IPS-15b (cell line): ENCODE data around the gene TRPM3.

Source experiments
- H3K27me3 ChIP-seq: one replicate; pipeline ENCODE4 v1.6.1; 2013; ENCODE audit warnings: low read length; ENCODE audit not compliant: control insufficient read depth, insufficient read depth
- H3K36me3 ChIP-seq: one replicate; pipeline ENCODE4 v1.6.1; 2013; ENCODE audit warnings: low read length; ENCODE audit not compliant: control insufficient read depth, insufficient read depth
- H3K4me1 ChIP-seq: one replicate; pipeline ENCODE4 v1.6.1; 2013; ENCODE audit warnings: mild to moderate bottlenecking, low read length; ENCODE audit not compliant: control insufficient read depth, insufficient read depth
- H3K4me3 ChIP-seq: one replicate; pipeline ENCODE4 v1.5.1; 2013; ENCODE audit warnings: low read depth, low read length
- H3K9ac ChIP-seq: one replicate; pipeline ENCODE4 v1.6.1; 2013; ENCODE audit warnings: low read depth, mild to moderate bottlenecking, low read length
- H3K9me3 ChIP-seq: one replicate; pipeline ENCODE4 v1.6.1; 2013; ENCODE audit warnings: mild to moderate bottlenecking, low read length; ENCODE audit not compliant: control insufficient read depth, insufficient read depth

The TRPM3 gene

DNA sequence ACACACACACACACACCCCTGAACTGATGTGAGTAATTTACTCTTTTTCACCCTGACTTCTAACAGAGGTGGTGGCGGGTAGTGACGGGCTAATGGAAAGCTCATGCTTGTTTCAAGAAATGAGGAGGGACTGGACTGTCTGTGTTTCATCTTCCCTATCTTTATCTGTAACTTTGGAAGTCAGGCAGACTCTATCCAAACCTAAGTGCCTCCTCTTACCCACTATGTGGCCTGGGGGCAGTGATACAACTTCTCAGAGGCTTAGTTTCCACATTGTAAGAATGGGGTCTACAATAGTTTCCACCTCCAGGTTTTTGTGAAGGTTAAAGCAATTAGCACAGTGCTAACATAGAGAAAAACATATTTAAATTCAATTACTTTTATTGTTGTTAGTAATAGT is 5.9 kb upstream of the TRPM3 start:
- H3K9ac ChIP-seq, result no peak overlapping the region
- peaks cover 12% of the 10 kb centered on the region for H3K4me1 ChIP-seq
- H3K36me3 ChIP-seq, result no peaks in the 10 kb centered on the region
- H3K4me3 ChIP-seq, result no peak overlapping the region
- H3K9me3 ChIP-seq, result no peaks in the 10 kb centered on the region
- no peaks in the 10 kb centered on the region for H3K27me3 ChIP-seq

DNA sequence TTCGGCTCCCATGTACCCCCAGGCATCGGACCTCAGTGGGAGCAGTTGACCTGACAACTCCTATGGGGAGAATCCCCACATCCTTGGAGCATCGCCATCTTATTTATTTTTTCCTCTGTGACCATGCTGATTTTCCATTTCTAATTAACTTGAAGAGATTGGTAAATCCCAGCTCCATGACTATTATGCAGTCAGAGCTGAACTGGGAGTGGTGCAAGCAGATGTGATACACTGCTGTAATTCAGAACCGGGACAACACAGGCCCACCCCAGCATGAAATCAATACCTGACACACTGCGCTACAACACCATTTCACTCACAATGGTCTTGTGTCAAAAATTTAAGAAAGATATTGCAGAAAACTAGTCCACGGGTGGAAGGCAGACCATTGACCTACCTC is 1.0 kb upstream of the TRPM3 start:
- Histone ChIP-seq H3K4me1 (peaks cover 36% of the 10 kb centered on the region), H3K9ac (no peak overlapping the region), H3K9me3 (no peaks in the 10 kb centered on the region), H3K27me3 (no peaks in the 10 kb centered on the region), H3K36me3 (no peaks in the 10 kb centered on the region), H3K4me3 (peak overlapping the region; percentile 68)

DNA sequence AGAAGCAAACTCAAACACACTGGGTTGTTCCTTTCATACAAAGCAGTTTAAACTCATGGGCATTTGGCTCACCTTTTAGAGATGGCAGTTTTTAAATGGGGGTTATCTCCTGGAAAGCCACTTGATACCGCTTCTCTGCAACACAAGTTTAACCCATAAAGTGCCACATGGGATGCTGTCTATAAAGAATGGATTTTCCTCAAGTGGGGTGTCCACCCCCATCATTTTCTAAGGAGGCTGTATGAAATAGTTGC is 528 bp upstream of the TRPM3 start:
- no peak overlapping the region for H3K9ac ChIP-seq
- H3K9me3 ChIP-seq, result no peaks in the 10 kb centered on the region
- H3K4me3 ChIP-seq, result peak overlapping the region; percentile 68
- no peaks in the 10 kb centered on the region for H3K27me3 ChIP-seq
- H3K4me1 ChIP-seq, result peaks cover 39% of the 10 kb centered on the region
- H3K36me3 ChIP-seq, result no peaks in the 10 kb centered on the region

DNA sequence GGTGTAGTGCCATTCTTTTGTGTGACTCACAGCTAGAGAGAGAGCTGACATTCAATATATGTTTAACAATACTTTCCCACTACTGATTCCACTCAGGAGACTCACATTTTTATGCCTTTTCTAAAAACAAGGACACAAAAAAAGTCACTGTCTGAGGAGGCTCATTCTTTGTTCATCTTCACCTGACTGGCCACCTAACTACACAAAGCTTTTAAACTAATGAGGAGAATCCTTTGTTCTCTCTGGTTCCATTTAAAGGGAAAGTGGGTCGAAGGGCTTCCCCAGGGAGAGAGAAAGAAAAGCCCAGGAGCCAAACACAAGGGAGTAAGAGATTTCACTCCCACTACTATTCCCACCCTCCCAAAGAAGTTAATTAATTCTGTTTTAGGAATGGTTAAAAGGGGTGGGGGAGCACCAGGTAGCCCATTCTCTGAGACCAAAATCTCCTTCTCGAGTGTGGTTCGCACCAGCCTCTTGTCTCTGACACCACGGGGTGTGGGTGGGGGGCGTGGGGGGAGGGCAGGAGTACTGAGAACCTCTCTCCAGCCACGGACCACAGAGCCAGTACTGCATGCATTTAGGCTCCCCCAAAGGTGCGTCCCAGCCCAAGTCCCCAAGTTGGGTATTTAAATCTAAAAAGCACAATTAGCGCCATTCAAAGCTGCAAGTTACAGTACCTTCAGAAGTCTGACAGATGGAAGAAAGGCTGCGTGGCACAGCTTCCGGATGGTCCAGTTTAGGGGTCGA is 747 bp downstream of the TRPM3 start:
- Histone ChIP-seq H3K9me3 (no peaks in the 10 kb centered on the region), H3K4me1 (peaks cover 41% of the 10 kb centered on the region), H3K36me3 (no peaks in the 10 kb centered on the region), H3K27me3 (no peaks in the 10 kb centered on the region), H3K9ac (peak overlapping the region; percentile 51), H3K4me3 (peak overlapping the region; percentile 68)

DNA sequence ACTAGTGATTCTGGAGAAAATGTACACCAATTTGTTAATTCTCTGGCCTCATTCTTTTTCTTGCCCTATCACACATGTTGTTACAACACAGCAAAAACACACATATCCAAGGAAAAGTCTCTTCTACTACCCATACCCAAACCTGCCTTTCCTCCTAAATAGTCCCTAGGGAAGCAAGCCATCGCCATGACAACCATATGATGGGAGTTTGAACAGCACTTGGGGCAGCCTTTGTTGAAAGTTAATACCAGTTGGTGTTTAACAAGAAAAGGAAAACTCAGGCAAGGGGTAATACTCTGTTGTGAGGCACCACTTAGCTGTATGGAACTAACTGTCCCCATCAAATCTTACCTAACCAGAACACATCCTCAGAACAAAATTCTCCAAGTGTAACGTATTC is 1.7 kb downstream of the TRPM3 start:
- no peaks in the 10 kb centered on the region for H3K27me3 ChIP-seq
- peaks cover 50% of the 10 kb centered on the region for H3K4me1 ChIP-seq
- H3K36me3 ChIP-seq, result no peaks in the 10 kb centered on the region
- H3K4me3 ChIP-seq, result peak overlapping the region; percentile 68
- no peak overlapping the region for H3K9ac ChIP-seq
- H3K9me3 ChIP-seq, result no peaks in the 10 kb centered on the region

DNA sequence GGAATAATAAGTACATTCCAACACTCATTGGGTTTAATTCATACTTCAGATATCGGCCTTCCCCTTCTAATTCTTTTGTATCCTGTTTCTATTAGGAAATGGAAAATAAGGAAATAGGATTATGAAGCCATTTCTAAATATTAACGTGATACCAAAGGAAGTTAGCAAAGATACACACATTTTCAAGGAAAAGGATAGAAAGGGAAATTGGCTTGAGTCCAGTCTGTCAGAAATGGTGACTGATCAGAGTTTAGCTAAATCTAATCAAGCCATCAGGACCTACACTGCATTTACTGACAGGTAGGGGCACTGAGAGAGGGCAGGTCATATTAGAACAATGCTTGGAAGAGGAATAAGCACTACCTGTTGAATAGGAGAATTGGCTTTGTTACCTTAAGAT is 3.1 kb downstream of the TRPM3 start:
- H3K27me3 ChIP-seq, result no peaks in the 10 kb centered on the region
- H3K4me3 ChIP-seq, result no peak overlapping the region
- no peaks in the 10 kb centered on the region for H3K9me3 ChIP-seq
- no peak overlapping the region for H3K9ac ChIP-seq
- H3K4me1 ChIP-seq, result peaks cover 47% of the 10 kb centered on the region
- no peaks in the 10 kb centered on the region for H3K36me3 ChIP-seq

DNA sequence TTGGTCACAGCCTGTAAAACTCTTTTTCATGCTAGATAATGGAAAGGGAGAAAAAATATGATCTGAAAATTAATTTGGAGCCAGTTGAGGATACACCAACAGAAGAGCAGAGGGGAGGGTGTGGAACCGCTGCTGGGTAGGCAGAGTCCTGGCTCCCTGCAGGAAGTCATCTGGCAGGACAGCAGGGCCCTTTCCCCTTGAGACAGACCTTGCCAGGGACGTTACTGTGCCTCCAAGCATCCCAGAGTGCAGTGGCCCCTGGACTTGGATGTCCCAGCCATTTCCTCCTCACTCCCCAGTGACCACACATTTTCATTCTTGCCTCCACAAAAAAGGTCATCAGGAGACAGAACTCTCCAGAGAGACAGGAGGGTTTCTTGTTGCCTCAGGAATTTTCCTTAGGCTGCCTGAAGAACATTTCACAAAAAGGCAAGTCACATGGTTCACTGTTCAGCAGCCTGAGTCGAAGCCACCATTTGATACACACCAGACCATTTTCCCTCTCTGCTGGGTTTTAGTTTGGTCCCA is 5.9 kb downstream of the TRPM3 start:
- H3K9ac ChIP-seq, result no peak overlapping the region
- no peaks in the 10 kb centered on the region for H3K27me3 ChIP-seq
- H3K4me1 ChIP-seq, result peaks cover 35% of the 10 kb centered on the region
- H3K36me3 ChIP-seq, result no peaks in the 10 kb centered on the region
- no peak overlapping the region for H3K4me3 ChIP-seq
- no peaks in the 10 kb centered on the region for H3K9me3 ChIP-seq

DNA sequence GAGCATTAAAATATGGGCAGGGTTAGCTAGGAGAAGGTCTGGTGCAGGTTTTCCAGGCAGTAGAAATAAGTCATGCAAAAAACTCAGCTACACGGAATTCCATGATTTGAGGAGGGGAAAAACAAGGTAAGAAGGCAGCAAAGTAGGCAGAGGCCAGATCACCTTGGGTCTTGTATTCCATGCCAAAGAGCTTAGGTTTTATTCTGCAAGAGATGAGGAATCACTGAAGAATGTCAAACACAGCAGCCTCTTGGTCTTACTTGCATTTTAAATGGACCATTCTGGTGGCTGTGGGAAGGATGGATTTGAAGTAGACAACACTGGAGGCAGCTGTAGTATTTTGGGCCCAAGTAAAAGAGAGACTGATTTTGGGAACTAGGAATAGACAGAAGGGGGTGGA is 8.6 kb downstream of the TRPM3 start:
- no peaks in the 10 kb centered on the region for H3K9me3 ChIP-seq
- no peaks in the 10 kb centered on the region for H3K27me3 ChIP-seq
- peaks cover 16% of the 10 kb centered on the region for H3K4me1 ChIP-seq
- no peaks in the 10 kb centered on the region for H3K36me3 ChIP-seq
- no peak overlapping the region for H3K9ac ChIP-seq
- H3K4me3 ChIP-seq, result no peak overlapping the region

DNA sequence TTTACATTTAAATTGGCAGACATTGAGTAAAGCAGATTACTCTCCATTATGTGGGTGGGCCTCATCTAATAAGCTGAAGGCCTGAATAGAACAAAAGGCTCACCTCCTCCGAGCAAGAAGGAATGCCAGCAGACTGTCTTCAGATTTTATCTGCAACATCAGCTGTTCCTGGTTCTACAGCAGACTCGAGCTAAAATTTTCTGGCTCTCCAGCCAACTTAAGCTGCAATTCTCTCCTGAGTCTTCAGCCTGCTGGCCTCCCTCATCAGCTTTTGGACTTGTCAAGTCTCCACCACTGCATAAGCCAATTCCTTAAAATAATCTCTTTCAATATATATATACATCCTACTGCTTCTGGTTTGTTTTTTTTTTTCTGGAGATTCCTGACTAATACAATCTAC is 12.5 kb downstream of the TRPM3 start:
- Histone ChIP-seq H3K9ac (no peak overlapping the region), H3K4me3 (no peak overlapping the region), H3K9me3 (no peaks in the 10 kb centered on the region), H3K36me3 (no peaks in the 10 kb centered on the region), H3K27me3 (no peaks in the 10 kb centered on the region), H3K4me1 (no peaks in the 10 kb centered on the region)

DNA sequence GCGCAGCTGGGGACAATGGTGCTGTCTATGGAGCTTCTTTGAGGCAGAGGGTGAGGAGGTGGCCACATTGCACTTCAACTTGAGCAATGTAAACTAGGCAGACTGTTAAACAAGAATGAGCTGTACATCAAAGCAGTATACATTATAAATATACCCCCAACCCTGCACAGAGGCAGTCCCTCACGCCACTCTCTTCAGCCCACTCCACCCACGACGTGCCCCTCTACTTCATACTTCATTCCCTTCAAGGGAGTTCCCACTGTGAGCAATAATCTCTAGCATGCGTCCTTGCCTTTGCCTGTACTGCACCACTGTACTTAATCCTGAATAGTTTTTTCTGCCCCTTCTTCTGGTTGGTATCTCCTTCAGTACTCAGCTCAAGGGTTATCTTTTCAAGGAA is 14.4 kb downstream of the TRPM3 start:
- no peak overlapping the region for H3K4me3 ChIP-seq
- H3K9ac ChIP-seq, result no peak overlapping the region
- no peaks in the 10 kb centered on the region for H3K27me3 ChIP-seq
- H3K9me3 ChIP-seq, result no peaks in the 10 kb centered on the region
- no peaks in the 10 kb centered on the region for H3K36me3 ChIP-seq
- H3K4me1 ChIP-seq, result no peaks in the 10 kb centered on the region

DNA sequence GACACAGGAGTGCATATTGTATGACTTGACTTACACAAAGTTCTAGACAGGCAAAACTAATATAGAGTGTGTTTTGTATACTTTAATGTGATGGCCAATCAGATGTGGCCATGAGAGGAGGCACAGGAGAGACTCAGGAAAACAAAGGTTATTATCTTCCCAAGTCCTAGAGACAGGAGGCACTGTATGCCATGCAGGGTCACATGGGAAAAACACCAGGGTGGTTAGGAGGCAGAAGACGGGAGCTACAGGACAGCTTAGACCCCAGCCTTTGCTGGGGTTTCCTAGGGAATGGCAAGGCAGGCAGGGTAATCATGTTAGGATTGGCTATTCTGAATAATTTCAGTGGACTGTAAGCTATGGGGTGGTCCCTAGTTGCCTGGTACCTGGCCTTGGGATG is 16.2 kb downstream of the TRPM3 start:
- Histone ChIP-seq H3K9me3 (no peaks in the 10 kb centered on the region), H3K9ac (no peak overlapping the region), H3K4me3 (no peak overlapping the region), H3K4me1 (no peaks in the 10 kb centered on the region), H3K36me3 (no peaks in the 10 kb centered on the region), H3K27me3 (no peaks in the 10 kb centered on the region)

DNA sequence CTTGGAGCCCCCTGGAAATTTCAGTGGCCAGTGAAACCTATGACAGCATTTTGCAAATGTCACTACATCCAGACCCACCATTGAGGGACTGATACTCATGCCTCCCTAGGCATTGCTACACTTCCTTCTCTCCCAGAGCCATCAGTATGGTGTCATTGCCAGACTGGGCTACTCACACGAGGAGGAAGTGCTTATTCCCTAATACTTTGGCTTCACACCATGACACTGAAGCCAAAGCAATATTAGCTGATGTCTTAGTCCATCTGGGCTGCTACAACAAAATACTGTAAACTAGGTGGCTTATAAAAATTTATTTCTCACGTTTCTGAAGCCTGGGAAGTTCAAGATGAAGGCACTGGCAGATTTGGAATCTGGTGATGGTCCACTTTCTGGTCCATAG is 22.6 kb downstream of the TRPM3 start:
- Histone ChIP-seq H3K4me3 (no peak overlapping the region), H3K9ac (no peak overlapping the region), H3K27me3 (no peaks in the 10 kb centered on the region), H3K4me1 (no peaks in the 10 kb centered on the region), H3K36me3 (no peaks in the 10 kb centered on the region), H3K9me3 (no peaks in the 10 kb centered on the region)
